ENCODE data around the gene ZNF883. TPM values are rescaled to one million over a fixed set of nuclear protein-coding genes. Genes with fewer than 3 reads are reported as not detected.

The ZNF883 gene
- total and polyA plus RNA-seq, 9 of the 15 experiments (the other 6 are each of a cell fraction or from before 2014, with no cell fraction given) = 1.00 to 5.7 (median 3.7) TPM

- no peak for TF ChIP-seq MEF2D (tag; conservative IDR thresholded peaks at IDR 0.05; ENCODE audit: low read depth)
- TF ChIP-seq GATAD2A (IDR thresholded peaks at IDR 0.05) = no peak
- TF ChIP-seq HDAC3 (IDR thresholded peaks at IDR 0.05; ENCODE audit: borderline replicate concordance, partially characterized antibody) = no peak
- peak; percentile 8; the same call in 1 of the 2 replicates for TF ChIP-seq NFIC (IDR thresholded peaks at IDR 0.05)
- no peak for TF ChIP-seq ZEB2 (IDR thresholded peaks at IDR 0.05)
- TF ChIP-seq RBM25 (IDR thresholded peaks at IDR 0.05; ENCODE audit: low read depth, low read length, severe bottlenecking) = no peak
- no peak for TF ChIP-seq KAT8 (IDR thresholded peaks at IDR 0.05; ENCODE audit: low read depth)
- TF ChIP-seq ZNF318 (IDR thresholded peaks at IDR 0.05; ENCODE audit: borderline replicate concordance in 1 of 2, low read depth in 1 of 2) = no peak
- no peak for TF ChIP-seq TSHZ1 (CRISPR knock-in tag; IDR thresholded peaks at IDR 0.05)
- no peak for TF ChIP-seq CHCHD3 (CRISPR knock-in tag; IDR thresholded peaks at IDR 0.05)
- TF ChIP-seq CBX8 (IDR thresholded peaks at IDR 0.05; ENCODE audit: borderline replicate concordance, extremely low read depth, low read depth, low read length, poor library complexity, severe bottlenecking) = no peak
- TF ChIP-seq LARP7 (IDR thresholded peaks at IDR 0.05) = no peak
- TF ChIP-seq PTBP1 (IDR thresholded peaks at IDR 0.05; ENCODE audit: low read depth, low read length) = no peak
- TF ChIP-seq KDM4B (IDR thresholded peaks at IDR 0.05; ENCODE audit: borderline replicate concordance in 2 of 2, low read depth in 1 of 2) = no peak
- no peak for TF ChIP-seq XRCC3 (IDR thresholded peaks at IDR 0.05)
- TF ChIP-seq PATZ1 (CRISPR knock-in tag; IDR thresholded peaks at IDR 0.05; ENCODE audit: borderline replicate concordance) = no peak
These were observed 90.4 kb downstream of the ZNF883 start (continued) for GRCh38 chr9:112921549-112921948.

Data from K562 (cell line).